Right lobe of liver (tissue), 6 donors: ENCODE data around the gene TSNAX. TPM values are rescaled to one million over a fixed set of nuclear protein-coding genes. Genes with fewer than 3 reads are reported as not detected.
A peak's percentile ranks its signal among the peaks of the same experiment; 100 is the strongest.

ENCODE experiments used
- ATAC-seq, 4 donors: fragments of 200-7000 bp; cut with Tn5 transposase; one replicate each; pipeline ENCODE4 v1.9.1; 2020; ENCODE audit warnings: mild to moderate bottlenecking in 4 of 4, moderate library complexity in 4 of 4
- DNase-seq, 3 donors: peaks; one replicate each; pipeline ENCODE4 v3.0.0-alpha.2; 2020
- H3K27ac ChIP-seq, 3 donors: fragments of 200-600 bp; one replicate each; pipeline ENCODE4 v1.8.0; 2022
- H3K27me3 ChIP-seq, 2 donors: fragments of 200-600 bp; one replicate each; pipeline ENCODE4 v1.8.0; 2022
- H3K36me3 ChIP-seq, 4 donors: fragments of 200-600 bp; sonication (generic) in 1 of 4; one replicate each; pipeline versions ENCODE4 v1.5.1 to v1.8.0; 2017 to 2022; ENCODE audit warnings: control low read depth in 1 of 4
- H3K4me1 ChIP-seq, 4 donors: fragments of 200-600 bp; sonication (generic) in 1 of 4; one replicate each; pipeline versions ENCODE4 v1.5.1 to v1.8.0; 2017 to 2022; ENCODE audit warnings: control low read depth in 1 of 4
- H3K4me3 ChIP-seq, 3 donors: fragments of 200-600 bp; one replicate each; pipeline ENCODE4 v1.8.0; 2022
- H3K9me3 ChIP-seq, 4 donors: fragments of 200-600 bp; sonication (generic) in 1 of 4; one replicate each; pipeline versions ENCODE4 v1.5.1 to v1.8.0; 2017 to 2022; ENCODE audit warnings: control low read depth in 1 of 4
- CTCF ChIP-seq, 4 donors: fragments of 200-600 bp in 3 of 4; fragments of 450-650 bp in 1 of 4; IDR thresholded peaks; one replicate each; pipeline versions ENCODE4 v1.5.1 to v1.8.0; 2016 to 2022; ENCODE audit warnings: antibody characterized with exemption in 4 of 4, mild to moderate bottlenecking in 2 of 4
- POLR2A ChIP-seq: fragments of 450-650 bp; IDR thresholded peaks from one replicate; pipeline ENCODE4 v1.6.1; 2017; ENCODE audit warnings: antibody characterized with exemption, mild to moderate bottlenecking
- WGBS: methylation state at CpG from one replicate; pipeline ENCODE4 v1.1.6; 2018; ENCODE audit warnings: low coverage, low lambda C conversion rate; ENCODE audit not compliant: insufficient coverage; ENCODE audit errors: missing lambda C conversion rate; 5-methylcytosine and 5-hydroxymethylcytosine counted together
- intact Hi-C, 2 donors: fragments of 100-400 bp; cut with DNase I; formaldehyde crosslinking; loops; one replicate each; pipeline versions ENCODE4 v1.11.2 to v1.14.1; 2022
- total RNA-seq, 6 experiments: library from RNA; depleted of rRNA in 2 of 6; stranded (reverse); fragments of >200 nt in 2 of 6; fragmentation: NEBNext Ultra II Directional in 3 of 6; extraction: Animal tissue kit (Norgen Biotek cat#: 25700) in 3 of 6; gene quantifications; one replicate each; pipeline versions ENCODE4 v1.1.0 to v1.2.4, GENCODE V29; 2016 to 2023
- donor health status: DM: no; HTN: yes; CAD: no.
- donor health status: DM: no; HTN: no; CAD: no.
- donor health status: DM: no; HTN: no; CAD: no.
- donor health status: DM: no; HTN: yes; CAD: no.
- donor health status: DM: no; HTN: yes; CAD: no.

Gene TSNAX
- total RNA-seq, 6 experiments from 2014 or later, result 11.5 to 18.6 (median 13.6) TPM

DNA sequence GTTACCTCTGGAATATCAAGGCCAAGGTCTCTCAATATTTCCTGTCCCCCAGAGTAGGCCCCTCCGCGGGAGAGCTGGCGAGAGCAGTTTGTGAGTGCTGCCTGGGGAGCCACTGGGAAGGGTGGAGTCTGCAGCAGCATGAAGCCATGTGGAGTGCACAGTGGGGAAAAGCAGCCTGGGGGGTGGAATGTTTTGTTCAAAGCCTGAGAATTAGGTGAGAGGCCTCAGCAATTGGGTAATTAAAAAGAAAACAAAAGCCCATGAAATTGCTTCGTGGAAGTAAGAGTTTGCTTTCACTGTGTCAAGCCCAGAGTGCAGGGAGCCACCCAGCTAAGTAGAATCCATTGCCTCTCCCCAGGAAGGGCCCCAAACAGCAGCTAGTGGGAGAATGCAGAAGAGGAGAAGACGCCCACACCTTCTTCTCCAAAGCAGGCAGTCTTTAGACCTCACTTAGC, 67.9 kb downstream of the TSNAX start:
- no peak for TF ChIP-seq CTCF (IDR thresholded peaks at IDR 0.05)
- TF ChIP-seq POLR2A, result no peak
- H3K9me3 ChIP-seq, result no peaks in the 10 kb centered on the region
- H3K36me3 ChIP-seq, result no peaks in the 10 kb centered on the region
- no peak overlapping the region for H3K4me3 ChIP-seq
- ATAC-seq (no peak), DNase-seq (no peak)
- H3K27me3 ChIP-seq, result no peaks in the 10 kb centered on the region
- WGBS, result 51% methylated on average over 5 of the region's 5 CpGs
- H3K4me1 ChIP-seq, result no peaks in the 10 kb centered on the region
- no peak overlapping the region for H3K27ac ChIP-seq
- intact Hi-C loops, result loop anchor here in 1 of 2 donors (10.0 kb wide), 1 partner anchor 242 kb away; no protein-coding TSS in a partner anchor

DNA sequence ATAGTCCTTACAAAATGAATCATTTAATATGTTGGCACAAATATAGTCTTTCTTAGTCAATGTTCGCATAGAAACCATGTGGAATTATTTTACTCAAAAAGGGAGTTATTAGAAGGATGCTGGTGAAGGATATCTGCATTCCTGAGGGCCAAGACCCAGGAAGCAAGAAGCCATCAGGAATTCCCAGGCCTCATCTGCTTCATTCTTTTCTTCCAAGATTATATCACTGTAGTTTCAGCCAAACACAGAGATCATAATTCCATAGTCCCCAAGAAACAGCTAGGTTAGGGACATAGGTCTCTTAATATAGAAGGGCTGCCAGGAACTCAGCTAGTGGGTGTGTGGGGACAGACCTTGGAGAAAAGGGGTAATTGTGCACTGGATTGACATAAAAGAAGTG, 69.5 kb downstream of the TSNAX start:
- intact Hi-C loops, result loop anchor here in 1 of 2 donors (10.0 kb wide), 1 partner anchor 243 kb away; no protein-coding TSS in a partner anchor
- WGBS, result 69% methylated on average over 1 of the region's 1 CpG
- H3K27me3 ChIP-seq, result no peaks in the 10 kb centered on the region
- H3K27ac ChIP-seq, result no peak overlapping the region
- no peak for TF ChIP-seq CTCF (IDR thresholded peaks at IDR 0.05)
- TF ChIP-seq POLR2A, result no peak
- no peaks in the 10 kb centered on the region for H3K9me3 ChIP-seq
- DNase-seq, result no peak
- H3K36me3 ChIP-seq, result no peaks in the 10 kb centered on the region
- no peaks in the 10 kb centered on the region for H3K4me1 ChIP-seq
- no peak for ATAC-seq
- H3K4me3 ChIP-seq, result no peak overlapping the region

GRCh38 chr1:231600458-231600976, 72.0 kb downstream of the TSNAX start:
- Histone ChIP-seq H3K27me3 (no peaks in the 10 kb centered on the region), H3K9me3 (no peaks in the 10 kb centered on the region), H3K27ac (peak overlapping the region in 1 of 3 donors; percentile 3), H3K4me1 (no peaks in the 10 kb centered on the region), H3K4me3 (no peak overlapping the region), H3K36me3 (no peaks in the 10 kb centered on the region)
- ATAC-seq (no peak), DNase-seq (no peak)
- 49% methylated on average over 7 of the region's 7 CpGs for WGBS
- TF ChIP-seq CTCF (IDR thresholded peaks at IDR 0.05), result no peak
- no peak for TF ChIP-seq POLR2A
- intact Hi-C loops, result no loop called here

GRCh38 chr1:231601824-231602672, 73.6 kb downstream of the TSNAX start:
- DNase-seq, result no peak
- 40% methylated on average over 5 of the region's 5 CpGs for WGBS
- Histone ChIP-seq H3K4me3 (no peak overlapping the region), H3K27me3 (no peaks in the 10 kb centered on the region), H3K36me3 (no peaks in the 10 kb centered on the region), H3K9me3 (no peaks in the 10 kb centered on the region), H3K27ac (no peak overlapping the region), H3K4me1 (no peaks in the 10 kb centered on the region)
- intact Hi-C loops, result no loop called here
- TF ChIP-seq CTCF (IDR thresholded peaks at IDR 0.05) (no peak), POLR2A (no peak)
- ATAC-seq, result peak in 3 of 4 donors; percentile 18 to 69 (median 65)
